MV-4-11 (cell line): ENCODE results near the gene ALG1L2.
"Not testable (repeated sequence)": the region's sequence is repeated elsewhere in the genome, so short reads cannot be mapped to it uniquely, and the experiment has no call there.

ENCODE experiments used
- DNase-seq: peaks from one replicate; lab custom pipeline; 2025; lab: John Stamatoyannopoulos, UW

The ALG1L2 gene

DNA sequence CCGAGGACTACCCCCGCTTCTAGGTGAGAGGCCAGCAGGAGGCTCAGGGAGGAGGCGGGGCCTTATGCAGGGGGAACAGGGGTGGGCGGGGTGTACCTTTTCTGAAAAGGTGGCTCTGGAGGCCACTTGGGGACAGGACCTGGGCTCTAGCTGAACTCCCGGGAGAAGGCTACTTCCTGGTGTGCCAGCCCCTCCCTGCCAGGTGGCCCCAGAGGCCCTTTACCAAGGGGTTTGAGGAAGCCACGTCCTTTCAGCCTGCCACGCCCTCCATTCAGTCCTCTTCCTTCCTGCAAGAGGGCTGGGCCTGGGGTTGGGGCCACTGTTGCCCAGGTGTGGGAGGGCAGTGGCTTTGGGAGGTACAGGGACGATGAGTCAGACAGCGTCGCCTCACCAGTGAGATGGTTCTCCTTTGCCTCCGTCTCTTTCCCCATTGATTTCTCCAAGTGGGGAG is 12.9 kb downstream of the ALG1L2 start:
- DNase-seq: peak; percentile 43

- DNase-seq: peak; percentile 66
These were observed 14.2 kb downstream of the ALG1L2 start for GRCh38 chr3:130095858-130096257.

- DNase-seq: not testable (repeated sequence)
These were observed 15.5 kb downstream of the ALG1L2 start for GRCh38 chr3:130097096-130097495.

- DNase-seq: not testable (repeated sequence)
These were observed 16.3 kb downstream of the ALG1L2 start for GRCh38 chr3:130097690-130098638.

DNA sequence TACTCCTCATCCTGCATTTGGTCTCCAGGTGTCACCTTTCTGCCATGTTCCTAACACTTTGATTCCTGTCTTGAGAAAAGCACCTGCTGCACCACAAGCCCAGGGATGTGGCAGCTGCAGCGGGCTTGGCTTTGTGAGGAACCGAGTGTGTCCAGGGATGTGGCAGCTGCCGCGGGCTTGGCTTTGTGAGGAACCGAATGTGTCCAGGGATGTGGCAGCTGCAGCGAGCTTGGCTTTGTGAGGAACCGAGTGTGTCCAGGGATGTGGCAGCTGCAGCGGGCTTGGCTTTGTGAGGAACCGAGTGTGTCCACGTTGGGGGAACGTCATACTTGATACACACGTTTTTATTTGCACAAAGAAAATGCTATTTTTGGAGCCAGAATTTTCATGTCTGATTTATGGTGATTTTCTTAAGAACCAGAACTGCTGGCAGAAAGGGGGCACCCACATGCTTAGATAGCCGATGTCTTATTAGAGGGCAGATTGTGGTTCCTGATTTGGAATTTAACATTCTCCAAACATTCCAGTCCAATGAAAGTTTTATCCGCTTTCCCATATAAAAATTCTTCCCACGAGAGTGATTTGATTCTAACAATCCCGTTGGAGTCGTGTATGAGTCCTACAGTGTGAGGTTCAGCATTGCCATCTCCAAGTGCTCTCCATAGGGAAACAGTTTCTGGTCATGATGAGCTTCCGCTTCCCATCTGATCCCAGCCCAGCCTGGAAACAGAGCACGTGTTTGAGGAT is 17.2 kb downstream of the ALG1L2 start:
- not testable (repeated sequence) for DNase-seq

DNA sequence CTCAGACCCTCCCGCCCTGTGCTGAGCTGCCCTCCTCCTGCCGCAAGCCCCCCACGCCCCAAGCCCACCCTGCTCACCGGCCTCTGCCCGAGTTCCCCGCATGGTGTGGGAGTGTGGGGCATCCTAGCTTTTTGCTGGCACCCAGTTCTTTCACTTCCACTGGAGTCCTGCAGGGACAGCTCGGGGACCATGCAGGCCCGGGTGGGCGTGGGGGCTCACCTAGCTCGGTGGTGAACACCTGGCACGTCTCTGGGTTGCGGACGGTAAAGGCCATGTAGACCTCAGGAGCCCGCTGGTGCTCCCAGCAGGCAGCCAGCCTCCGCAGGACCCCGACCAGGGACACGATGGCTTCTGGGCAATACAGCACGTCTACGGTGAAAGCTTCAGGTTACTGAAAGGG is 20.9 kb downstream of the ALG1L2 start:
- not testable (repeated sequence) for DNase-seq

DNA sequence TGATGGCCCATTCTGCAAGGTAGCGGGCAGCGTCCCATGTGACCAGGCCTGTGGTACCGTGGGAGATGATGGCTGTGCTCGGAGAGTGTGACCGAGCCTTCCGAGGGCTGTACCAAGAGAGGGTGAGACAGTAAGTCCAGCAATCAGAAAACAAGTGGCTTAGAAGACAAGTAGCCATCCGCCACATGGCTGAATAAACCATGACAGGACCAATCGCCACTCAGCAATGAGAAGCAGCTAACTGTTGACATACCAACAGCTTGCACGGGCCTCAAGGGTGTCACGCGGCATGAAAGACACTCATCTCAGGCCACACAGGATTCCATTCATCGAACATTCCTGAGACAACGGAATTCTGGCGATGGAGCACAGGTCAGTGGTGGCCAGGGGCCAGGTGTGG is 22.6 kb downstream of the ALG1L2 start:
- DNase-seq: not testable (repeated sequence)

- peak; percentile 19 for DNase-seq
These were observed 25.8 kb downstream of the ALG1L2 start for GRCh38 chr3:130107333-130107995.

- not testable (repeated sequence) for DNase-seq
These were observed 27.4 kb downstream of the ALG1L2 start for GRCh38 chr3:130108836-130109585.

DNA sequence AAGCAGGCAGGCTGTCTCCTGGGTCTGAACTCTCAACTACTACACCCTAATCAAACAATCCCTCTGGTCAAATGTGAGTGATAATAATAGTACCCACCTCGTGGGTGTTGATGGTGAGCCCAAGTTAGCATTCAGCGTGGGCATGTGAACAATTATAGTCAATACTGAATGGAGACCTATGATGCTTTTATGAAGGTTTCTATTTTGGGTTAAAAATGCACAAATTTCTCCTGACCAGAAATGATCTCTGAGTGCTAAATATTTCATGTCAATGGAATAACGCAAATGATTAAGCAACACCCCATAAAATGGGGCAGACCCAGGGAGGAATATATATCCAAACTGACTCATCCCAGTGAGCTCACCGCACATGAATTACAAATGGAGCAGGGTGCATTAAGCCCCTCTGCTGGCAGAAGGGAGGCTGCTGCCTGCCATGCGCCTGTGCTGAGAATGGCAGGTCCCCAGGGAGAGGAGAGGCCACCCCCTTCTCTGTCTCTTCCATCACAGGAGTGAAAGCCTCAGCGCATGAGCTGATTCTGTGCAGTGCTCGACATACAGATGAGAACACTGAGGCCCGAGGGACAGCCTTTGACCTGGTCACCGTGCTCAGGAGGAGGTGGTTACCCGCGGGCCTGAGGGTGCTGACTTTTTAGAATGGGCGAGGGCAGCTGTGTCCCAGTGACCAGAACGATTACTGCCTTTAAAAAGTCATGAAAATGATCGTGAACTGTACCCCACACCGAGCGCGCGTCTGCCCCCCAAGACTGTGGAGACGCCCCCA is 28.9 kb downstream of the ALG1L2 start:
- DNase-seq: peak; percentile 64

DNA sequence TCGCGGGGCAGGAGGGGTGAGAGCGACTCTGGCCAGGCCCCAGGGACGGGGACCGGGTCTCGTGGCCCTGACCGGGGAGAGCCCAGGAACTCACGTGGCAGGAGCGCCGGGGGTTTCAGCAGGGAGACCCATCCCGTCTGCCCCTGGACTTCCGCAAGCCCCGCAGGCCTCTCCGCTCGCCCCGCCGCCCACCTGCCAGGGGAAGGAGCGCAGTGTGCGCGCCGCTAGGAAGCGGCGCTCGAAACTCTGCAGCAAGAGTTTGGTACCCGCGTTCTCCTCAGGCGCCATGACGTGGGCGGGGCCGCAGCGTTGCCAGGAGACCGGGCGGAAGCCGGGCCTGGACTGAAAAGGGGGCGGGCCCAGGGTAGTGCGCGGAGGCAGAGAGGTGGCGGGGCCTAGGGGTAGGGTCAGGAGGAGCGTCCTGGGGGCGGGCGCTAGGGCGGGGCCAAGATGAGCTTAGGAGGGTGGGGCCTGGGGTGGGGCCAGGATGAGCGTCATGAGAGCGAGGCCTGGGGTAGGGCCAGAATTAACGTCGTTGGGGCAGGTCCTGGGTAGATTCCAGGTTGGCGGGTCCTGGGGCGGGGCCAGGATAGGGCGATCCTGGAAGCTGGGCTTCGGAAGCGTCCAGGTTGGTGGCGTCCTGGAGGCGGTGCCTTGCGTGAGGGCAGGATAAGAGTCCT is 29.7 kb downstream of the ALG1L2 start:
- DNase-seq: peak; percentile 97

- DNase-seq: peak; percentile 97
These were observed 30.5 kb downstream of the ALG1L2 start for GRCh38 chr3:130111865-130112747.

- not testable (repeated sequence) for DNase-seq
These were observed 31.1 kb downstream of the ALG1L2 start for GRCh38 chr3:130112748-130113073.

DNA sequence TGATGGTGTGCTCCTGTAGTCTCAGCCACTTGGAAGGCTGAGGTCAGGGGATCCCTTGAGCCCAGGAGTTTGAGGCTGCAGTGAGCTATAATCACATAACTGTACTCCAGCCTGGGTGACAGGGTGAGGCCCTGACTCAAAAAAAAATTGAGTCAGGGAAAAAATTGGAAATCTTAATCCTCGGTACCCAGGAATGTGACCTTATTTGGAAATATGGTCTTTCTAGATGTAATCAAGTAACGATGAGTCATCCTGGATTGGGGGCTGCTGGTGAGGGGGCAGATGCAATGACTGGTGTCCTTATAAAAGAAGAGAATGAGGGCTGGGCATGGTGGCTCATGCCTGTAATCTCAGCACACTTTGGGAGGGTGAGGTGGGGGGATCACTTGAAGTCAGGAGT is 33.8 kb downstream of the ALG1L2 start:
- DNase-seq: not testable (repeated sequence)

GRCh38 chr3:130117933-130118332 is 36.3 kb downstream of the ALG1L2 start:
- DNase-seq: no peak

DNA sequence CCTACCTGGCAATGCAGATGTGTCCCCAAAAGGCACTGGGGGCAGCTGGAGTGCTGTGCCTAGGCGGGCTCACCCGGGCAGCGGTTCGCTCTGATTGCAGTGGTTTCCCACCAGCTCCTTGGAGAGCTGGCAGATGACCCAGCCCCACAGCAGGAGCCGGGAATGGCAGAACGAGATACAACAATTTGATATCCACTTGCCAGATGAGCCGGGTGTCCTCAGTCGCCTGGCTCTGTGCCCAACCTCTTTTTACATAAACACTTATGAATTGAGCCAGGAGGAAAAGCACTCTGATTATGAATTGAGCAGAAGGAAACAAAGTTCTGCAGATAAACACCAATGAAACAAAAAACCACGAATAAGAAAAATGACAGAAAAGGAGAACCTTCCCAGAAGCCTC is 38.2 kb downstream of the ALG1L2 start:
- not testable (repeated sequence) for DNase-seq

DNA sequence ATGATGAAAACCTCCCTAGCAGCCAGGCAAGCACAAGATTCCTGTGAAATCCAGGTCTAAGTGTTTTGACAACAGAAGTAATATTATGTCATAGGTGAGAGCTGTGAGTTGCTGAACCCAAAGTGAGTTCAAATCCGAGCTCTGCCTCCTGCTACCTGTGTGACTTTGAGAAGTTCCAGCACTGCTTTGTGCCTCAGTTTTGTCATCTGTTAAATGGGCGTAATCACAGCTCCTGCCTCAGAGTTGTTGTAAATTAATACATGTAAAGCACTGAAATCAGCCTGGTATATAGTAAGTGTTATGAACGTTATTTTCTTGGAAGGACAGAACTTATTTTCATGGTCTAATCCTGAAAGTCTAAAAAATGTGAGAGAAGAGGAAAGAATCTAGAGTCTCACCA is 38.7 kb downstream of the ALG1L2 start:
- DNase-seq: not testable (repeated sequence)

DNA sequence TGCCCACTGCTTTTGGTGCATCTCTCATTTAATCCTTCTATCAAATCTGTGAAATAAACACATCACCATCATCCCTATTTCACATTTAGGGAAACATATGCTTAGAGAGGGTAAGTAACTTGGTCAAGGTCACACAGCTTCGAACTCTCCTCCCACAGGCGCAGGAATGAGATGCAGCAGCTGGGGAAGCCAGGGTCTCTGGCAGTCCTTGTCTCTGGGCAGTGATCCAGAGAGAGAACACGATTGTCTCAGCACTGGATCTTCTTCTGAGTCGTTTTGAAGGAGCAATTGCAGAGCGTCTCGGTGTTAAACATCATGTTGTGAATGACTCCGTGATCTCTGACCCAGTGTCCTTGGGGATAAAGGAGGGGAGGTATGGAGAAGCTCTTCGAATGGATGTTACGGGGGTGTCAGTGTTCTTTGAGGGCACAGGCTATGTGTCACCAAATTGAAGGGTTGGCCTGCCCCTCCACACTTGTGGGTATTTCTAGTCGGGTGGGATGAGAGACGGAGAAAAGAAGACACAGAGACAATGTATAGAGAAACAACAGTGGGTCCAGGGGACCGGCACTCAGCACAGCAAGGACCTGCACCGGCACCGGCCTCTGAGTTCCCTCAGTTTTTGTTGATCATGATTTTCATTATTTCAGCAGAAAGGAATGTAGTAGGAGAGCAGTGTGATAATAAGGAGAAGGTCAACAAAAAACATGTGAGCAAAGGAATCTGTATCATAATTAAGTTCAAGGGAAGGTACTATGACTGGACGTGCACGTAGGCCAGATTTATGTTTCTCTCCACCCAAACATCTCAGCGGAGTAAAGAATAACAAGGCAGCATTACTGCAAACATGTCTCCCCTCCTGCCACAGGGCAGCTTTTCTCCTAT is 41.5 kb downstream of the ALG1L2 start:
- DNase-seq: not testable (repeated sequence)
